Measurements from ENCODE around the gene RAB21.

GRCh38 chr12:71710276-71711125, 44.2 kb upstream of the RAB21 start:
- TF ChIP-seq CTCF (IDR thresholded peaks at IDR 0.05): no peak
- no peak for TF ChIP-seq EP300 (IDR thresholded peaks at IDR 0.05)
- no peak for TF ChIP-seq POLR2AphosphoS5 (IDR thresholded peaks at IDR 0.05)
- no peak for TF ChIP-seq POLR2A (IDR thresholded peaks at IDR 0.05; ENCODE audit: low read depth)
